Astrocyte of the cerebellum (primary cell): ENCODE results near the gene EIF1AD.

Source experiments
- DNase-seq: peaks from one replicate; pipeline ENCODE4 v3.0.0-alpha.2; 2011; ENCODE audit warnings: low read depth
- H3K4me3 ChIP-seq: 2 replicates; pipeline ENCODE4 v1.5.1; 2011; ENCODE audit warnings: mild to moderate bottlenecking, low read depth, low read length, moderate library complexity
- in situ Hi-C: cut with HindIII; loops from 2 replicates; pipeline ENCODE4 v1.10.0; 2017; ENCODE audit warnings: low sequenced_read_pairs
- TF ChIP-seq, protein P1 (sequence below): IDR thresholded peaks from 2 replicates; pipeline ENCODE4 v1.5.1; 2012; ENCODE audit warnings: low read length, low read depth, moderate library complexity, mild to moderate bottlenecking; ENCODE audit errors: missing control alignments

The EIF1AD gene

DNA sequence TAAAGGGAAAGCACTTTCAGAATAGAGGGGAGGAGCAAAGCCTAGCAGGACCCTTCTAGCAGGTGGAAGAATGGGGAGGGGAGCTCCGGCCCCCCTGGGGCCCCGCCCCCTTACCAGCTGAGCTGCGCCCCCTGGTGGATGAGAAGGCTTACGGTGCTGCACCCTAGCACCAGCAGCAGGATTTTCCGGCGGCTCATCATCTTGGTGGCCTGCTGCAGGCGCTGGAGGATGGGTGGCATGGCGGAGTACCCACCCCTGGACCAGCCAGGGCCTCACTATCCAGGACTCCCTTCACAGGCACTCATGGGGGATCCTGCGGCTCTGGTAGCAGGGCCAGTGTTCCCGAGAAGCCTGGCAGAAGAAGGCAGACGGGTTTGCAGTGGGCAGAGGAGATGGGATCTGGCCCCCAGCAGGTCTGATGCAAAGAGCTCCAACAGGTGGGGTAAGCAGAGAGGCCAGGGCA is 43.3 kb upstream of the EIF1AD start:
- in situ Hi-C loops: no loop called here
- TF ChIP-seq, protein P1, sequence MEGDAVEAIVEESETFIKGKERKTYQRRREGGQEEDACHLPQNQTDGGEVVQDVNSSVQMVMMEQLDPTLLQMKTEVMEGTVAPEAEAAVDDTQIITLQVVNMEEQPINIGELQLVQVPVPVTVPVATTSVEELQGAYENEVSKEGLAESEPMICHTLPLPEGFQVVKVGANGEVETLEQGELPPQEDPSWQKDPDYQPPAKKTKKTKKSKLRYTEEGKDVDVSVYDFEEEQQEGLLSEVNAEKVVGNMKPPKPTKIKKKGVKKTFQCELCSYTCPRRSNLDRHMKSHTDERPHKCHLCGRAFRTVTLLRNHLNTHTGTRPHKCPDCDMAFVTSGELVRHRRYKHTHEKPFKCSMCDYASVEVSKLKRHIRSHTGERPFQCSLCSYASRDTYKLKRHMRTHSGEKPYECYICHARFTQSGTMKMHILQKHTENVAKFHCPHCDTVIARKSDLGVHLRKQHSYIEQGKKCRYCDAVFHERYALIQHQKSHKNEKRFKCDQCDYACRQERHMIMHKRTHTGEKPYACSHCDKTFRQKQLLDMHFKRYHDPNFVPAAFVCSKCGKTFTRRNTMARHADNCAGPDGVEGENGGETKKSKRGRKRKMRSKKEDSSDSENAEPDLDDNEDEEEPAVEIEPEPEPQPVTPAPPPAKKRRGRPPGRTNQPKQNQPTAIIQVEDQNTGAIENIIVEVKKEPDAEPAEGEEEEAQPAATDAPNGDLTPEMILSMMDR: peak; percentile 94
- no peak overlapping the region for H3K4me3 ChIP-seq
- DNase-seq: peak; percentile 43

DNA sequence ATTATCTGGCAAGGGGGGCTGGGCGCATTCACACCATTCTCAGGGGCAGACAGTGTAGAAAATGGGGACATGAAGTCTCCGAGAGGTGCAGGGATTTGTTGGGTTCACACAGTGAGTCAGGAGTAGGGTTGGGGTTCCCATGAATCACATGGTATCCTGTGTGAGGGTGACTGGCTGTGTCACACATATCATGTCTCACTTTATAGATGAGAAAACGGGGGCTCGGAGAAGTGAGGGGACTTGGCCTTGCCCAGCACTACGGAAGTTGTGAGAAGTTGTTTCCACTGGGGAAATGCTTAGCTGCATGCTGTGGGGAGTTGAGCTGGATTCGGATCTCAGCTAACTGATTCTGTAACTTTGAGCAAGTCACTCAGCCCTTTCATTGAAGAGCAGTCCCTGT is 42.8 kb upstream of the EIF1AD start:
- in situ Hi-C loops: no loop called here
- TF ChIP-seq, protein P1: no peak
- no peak for DNase-seq
- H3K4me3 ChIP-seq: no peak overlapping the region

DNA sequence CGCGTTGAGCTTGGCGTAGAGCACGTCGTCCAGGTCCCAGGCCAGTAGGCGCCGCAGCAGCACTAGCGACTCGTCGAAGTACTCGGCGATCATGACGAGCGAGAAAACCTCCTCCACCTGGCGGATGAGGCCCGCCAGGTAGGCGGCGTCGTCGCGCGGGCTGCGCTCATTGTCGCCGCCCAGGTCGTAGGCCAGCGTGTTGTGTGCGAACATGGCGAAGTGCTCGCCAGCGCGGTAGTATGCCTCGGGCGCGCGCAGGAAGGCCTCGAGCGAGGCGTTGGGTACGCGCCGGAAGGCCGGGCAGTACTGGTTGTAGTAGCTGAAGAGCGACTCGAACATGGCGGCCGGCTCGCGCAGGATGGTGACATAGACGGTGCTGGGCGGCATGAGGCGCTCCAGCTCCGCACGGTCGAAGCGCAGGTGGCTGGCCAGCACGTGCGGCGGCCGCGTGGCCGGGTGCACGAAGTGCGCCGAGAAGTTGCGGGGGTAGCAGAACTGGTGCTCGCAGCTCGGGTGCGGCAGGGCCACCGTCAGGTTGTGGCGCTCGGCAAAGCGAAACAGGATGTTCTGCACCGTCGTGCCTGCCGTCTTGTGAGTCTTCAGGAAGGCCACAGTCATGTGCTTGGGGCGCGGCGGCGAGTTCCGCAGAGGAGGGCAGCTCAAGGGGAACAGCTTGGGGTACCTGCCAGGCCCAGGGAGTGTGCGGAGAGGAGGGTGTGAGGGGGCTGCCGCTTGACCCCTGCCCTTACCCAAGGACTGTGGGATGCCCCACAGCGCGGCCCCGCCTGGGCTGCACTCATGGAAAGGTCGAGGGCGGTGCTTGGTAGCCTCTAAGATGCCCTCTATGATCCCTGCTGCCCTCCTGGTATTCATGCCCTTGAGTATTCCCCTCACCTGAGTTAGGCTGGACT is 41.3 kb upstream of the EIF1AD start:
- no peak overlapping the region for H3K4me3 ChIP-seq
- in situ Hi-C loops: no loop called here
- TF ChIP-seq, protein P1: no peak
- no peak for DNase-seq

DNA sequence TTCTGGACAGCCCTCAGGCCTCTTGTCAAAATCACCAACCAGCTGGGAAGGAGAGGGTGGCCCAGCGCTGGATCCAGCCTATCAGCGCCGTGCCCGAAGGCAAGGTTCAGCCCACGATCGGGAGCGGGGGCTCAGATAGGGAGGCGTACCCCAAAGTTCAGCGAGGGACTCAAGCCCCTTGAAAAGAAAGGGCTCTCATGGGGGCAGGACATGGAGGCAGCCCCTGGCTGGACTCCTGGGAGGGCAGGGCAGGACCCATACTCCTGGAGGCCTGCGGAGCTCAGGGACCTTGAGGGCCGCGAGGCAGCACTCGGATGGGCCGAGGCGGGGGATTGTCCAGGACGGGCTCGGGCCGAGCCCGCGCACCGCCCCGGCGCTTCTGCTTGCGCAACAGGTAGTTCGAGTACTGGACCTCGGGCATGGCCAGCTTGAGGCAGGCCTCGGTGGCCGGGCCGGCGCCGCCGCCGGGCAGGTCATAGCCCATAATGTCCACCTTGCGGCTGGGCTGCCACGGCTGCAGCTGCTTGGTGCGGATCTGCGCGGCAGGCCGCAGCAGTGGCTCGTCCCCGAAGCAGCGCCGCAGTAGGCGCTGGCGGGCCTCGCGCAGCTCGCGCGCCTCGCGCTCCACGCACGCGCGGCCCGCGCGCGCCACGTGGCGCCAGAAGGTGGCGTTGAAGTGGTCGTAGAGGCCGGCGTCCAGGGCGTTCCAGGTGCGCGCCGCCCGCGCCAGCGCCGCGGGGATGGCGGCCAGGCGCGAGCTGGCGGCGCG is 40.5 kb upstream of the EIF1AD start:
- DNase-seq: no peak
- in situ Hi-C loops: no loop called here
- TF ChIP-seq, protein P1: no peak
- H3K4me3 ChIP-seq: no peak overlapping the region

- no peak for DNase-seq
- no peak overlapping the region for H3K4me3 ChIP-seq
- TF ChIP-seq, protein P1: no peak
- in situ Hi-C loops: no loop called here
Observed at GRCh38 chr11:66039765-66040164, 37.8 kb upstream of the EIF1AD start.

DNA sequence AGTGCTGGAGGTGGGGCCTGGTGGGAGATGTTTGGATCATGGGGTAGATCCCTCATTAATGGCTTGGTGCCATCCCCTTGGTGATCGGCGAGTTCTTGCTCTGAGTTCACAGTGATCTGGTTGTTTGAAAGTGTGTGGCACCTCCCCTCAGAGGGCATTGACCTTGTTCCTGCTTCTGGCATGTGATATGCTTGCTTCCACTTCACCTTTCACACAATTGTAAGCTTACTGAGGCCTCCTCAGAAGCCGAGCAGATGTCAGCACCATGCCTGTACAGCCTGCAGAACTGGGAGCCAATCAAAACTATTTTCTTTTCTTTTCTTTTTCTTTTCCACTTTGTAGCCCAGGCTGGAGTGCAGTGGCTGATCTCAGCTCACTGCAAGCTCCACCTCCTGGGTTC is 35.4 kb upstream of the EIF1AD start:
- H3K4me3 ChIP-seq: no peak overlapping the region
- no peak for DNase-seq
- TF ChIP-seq, protein P1: no peak
- in situ Hi-C loops: no loop called here
